Immature natural killer cell (primary cell): ENCODE measurements around the gene CADM1. TPM values are rescaled to one million over a fixed set of nuclear protein-coding genes. Genes with fewer than 3 reads are reported as not detected.

Source experiments
- DNase-seq, 3 donors: peaks; one replicate each; pipeline ENCODE4 v3.0.0; 2022; ENCODE audit warnings: mixed read lengths in 1 of 3
- H3K27ac Mint-ChIP-seq, 6 donors: one replicate each; pipeline ENCODE4 v1.8.0; 2020; ENCODE audit warnings: mixed read lengths in 6 of 6, mild to moderate bottlenecking in 5 of 6, inconsistent platforms in 4 of 6, moderate library complexity in 3 of 6
- H3K27me3 Mint-ChIP-seq, 3 donors: one replicate each; pipeline ENCODE4 v1.8.0; 2020 to 2021; ENCODE audit warnings: low read depth in 3 of 3, mild to moderate bottlenecking in 3 of 3, mixed read lengths in 3 of 3, moderate library complexity in 3 of 3, inconsistent platforms in 1 of 3
- H3K36me3 Mint-ChIP-seq, 3 donors: one replicate each; pipeline ENCODE4 v1.8.0; 2020; ENCODE audit warnings: mixed read lengths in 3 of 3, inconsistent platforms in 2 of 3, mild to moderate bottlenecking in 2 of 3
- H3K4me1 Mint-ChIP-seq, 2 donors: one replicate each; pipeline ENCODE4 v1.8.0; 2020; ENCODE audit warnings: inconsistent platforms in 2 of 2, mild to moderate bottlenecking in 2 of 2, mixed read lengths in 2 of 2, moderate library complexity in 1 of 2
- H3K4me3 Mint-ChIP-seq, 5 donors: one replicate each; pipeline ENCODE4 v1.8.0; 2020; ENCODE audit warnings: mild to moderate bottlenecking in 5 of 5, mixed read lengths in 5 of 5, inconsistent platforms in 3 of 5, moderate library complexity in 3 of 5
- H3K9me3 Mint-ChIP-seq, 6 donors: one replicate each; pipeline ENCODE4 v1.8.0; 2020; ENCODE audit warnings: mild to moderate bottlenecking in 6 of 6, mixed read lengths in 6 of 6, inconsistent platforms in 4 of 6, moderate library complexity in 3 of 6
- polyA plus RNA-seq, 3 donors: library from polyadenylated mRNA; unstranded; fragments of 300-500 nt; fragmentation: Illumina TruSeq; gene quantifications; one replicate each; pipeline ENCODE4 v1.2.3, GENCODE V29; 2021

Gene CADM1
- polyA plus RNA-seq, 3 donors from 2014 or later: 1.0 to 2.4 (median 1.1) TPM

DNA sequence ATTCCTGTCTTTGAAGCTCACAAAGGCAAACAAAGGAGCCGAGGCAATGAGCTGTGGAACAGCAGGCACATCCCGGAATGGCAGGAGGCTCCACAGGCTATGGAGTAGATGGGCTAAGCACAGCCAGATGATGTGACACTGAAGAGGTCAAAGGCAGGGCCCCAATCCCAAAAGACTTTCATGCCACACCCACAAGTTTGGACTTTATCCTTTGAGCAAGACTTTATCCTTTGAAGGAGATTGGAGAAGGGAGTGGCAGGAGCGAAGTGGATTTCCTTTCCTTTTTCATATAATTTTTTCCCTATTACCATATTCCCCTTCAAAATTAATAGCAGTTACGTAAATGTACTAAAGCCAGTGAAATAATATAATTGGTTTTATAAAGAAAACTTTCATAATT is 379.4 kb downstream of the CADM1 start:
- Mint-ChIP-seq H3K36me3 (no peaks in the 10 kb centered on the region), H3K4me3 (no peak overlapping the region), H3K4me1 (no peaks in the 10 kb centered on the region), H3K9me3 (peaks cover 0 to 2% (median 0%) of the 10 kb centered on the region in 6 donors), H3K27ac (no peak overlapping the region), H3K27me3 (peaks cover 3 to 7% (median 5%) of the 10 kb centered on the region in 3 donors)
- no peak for DNase-seq

DNA sequence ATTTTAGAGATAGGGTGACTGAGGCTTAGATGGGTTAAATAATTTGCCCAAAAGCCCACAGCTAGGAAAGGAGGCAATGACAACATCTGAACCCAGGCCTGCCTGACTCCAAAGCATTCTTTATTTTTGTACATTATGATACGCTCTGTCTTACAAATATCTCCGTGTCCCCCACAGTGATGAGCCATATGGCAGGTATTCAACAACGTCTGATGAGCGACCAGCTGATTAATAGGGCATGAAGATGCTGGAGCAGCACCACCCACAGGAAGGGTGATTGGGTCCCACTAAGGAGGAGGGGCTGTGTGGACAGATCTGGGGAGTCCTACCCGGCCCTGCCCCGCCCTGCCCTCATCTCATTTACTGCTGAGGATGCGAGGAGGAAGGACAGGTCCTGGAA is 380.6 kb downstream of the CADM1 start:
- peaks cover 0 to 2% (median 0%) of the 10 kb centered on the region in 6 donors for H3K9me3 Mint-ChIP-seq
- DNase-seq: no peak
- H3K4me3 Mint-ChIP-seq: no peak overlapping the region
- H3K4me1 Mint-ChIP-seq: no peaks in the 10 kb centered on the region
- H3K27ac Mint-ChIP-seq: no peak overlapping the region
- peaks cover 0 to 7% (median 5%) of the 10 kb centered on the region in 3 donors for H3K27me3 Mint-ChIP-seq
- H3K36me3 Mint-ChIP-seq: no peaks in the 10 kb centered on the region

GRCh38 chr11:115122274-115122673 is 381.9 kb downstream of the CADM1 start:
- Mint-ChIP-seq H3K4me1 (no peaks in the 10 kb centered on the region), H3K9me3 (peaks cover 0 to 2% (median 0%) of the 10 kb centered on the region in 6 donors), H3K4me3 (no peak overlapping the region), H3K36me3 (no peaks in the 10 kb centered on the region), H3K27me3 (peaks cover 0 to 4% (median 2%) of the 10 kb centered on the region in 3 donors), H3K27ac (no peak overlapping the region)
- DNase-seq: no peak
